Measurements from ENCODE around the gene IGF2BP3.

Gene IGF2BP3

DNA sequence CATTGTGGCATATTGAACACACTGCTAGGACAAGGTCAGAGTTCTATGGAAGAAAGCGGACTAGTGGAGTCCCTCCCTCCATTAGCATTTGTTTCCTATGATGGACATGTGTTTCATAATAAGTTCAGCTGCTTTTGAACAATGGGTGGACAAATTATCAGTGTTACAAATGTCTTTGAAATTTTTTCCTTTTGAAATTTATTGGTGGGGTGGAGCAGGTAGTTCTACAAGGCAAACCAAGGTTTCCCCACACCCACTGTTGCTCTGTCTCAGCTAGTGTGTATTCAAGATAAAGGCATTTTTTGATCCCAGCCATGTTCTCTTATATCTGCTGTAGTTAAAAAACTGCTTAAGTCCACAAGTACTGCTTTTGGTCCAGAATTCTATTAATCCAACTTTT, 91.3 kb downstream of the IGF2BP3 start:
- Histone ChIP-seq H3K36me3 (no peaks in the 10 kb centered on the region), H3K4me1 (ENCODE audit: control insufficient read depth in 1 of 2, insufficient read depth in 1 of 2, low read depth in 1 of 2, low read length in 1 of 2) (no peaks in the 10 kb centered on the region), H3K27me3 (no peaks in the 10 kb centered on the region), H3K4me3 (ENCODE audit: low read depth in 1 of 2, low read length in 1 of 2) (no peak overlapping the region), H3K27ac (no peak overlapping the region), H3K9me3 (no peaks in the 10 kb centered on the region)
- TF ChIP-seq, protein P1, sequence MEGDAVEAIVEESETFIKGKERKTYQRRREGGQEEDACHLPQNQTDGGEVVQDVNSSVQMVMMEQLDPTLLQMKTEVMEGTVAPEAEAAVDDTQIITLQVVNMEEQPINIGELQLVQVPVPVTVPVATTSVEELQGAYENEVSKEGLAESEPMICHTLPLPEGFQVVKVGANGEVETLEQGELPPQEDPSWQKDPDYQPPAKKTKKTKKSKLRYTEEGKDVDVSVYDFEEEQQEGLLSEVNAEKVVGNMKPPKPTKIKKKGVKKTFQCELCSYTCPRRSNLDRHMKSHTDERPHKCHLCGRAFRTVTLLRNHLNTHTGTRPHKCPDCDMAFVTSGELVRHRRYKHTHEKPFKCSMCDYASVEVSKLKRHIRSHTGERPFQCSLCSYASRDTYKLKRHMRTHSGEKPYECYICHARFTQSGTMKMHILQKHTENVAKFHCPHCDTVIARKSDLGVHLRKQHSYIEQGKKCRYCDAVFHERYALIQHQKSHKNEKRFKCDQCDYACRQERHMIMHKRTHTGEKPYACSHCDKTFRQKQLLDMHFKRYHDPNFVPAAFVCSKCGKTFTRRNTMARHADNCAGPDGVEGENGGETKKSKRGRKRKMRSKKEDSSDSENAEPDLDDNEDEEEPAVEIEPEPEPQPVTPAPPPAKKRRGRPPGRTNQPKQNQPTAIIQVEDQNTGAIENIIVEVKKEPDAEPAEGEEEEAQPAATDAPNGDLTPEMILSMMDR (IDR thresholded peaks at IDR 0.05), result no peak

DNA sequence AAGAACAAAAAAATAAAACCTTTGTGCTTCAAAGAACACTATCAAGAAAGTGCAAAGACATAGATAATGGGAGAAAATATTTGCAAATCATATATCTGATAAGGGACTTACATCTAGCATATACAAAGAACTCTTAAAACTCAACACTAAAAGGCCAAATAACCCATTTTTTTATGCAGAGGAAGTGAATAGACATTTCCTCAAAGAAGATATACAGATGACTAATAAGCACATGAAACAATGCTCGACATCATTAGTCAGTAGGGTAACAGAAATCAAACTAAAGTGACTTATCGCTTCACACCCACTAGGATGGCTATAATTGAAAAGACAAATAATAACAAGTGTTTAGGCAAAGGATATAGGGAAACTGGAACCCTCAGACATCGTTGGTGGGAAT, 93.2 kb downstream of the IGF2BP3 start:
- TF ChIP-seq, protein P1 (IDR thresholded peaks at IDR 0.05), result no peak
- Histone ChIP-seq H3K27me3 (no peaks in the 10 kb centered on the region), H3K4me3 (ENCODE audit: low read depth in 1 of 2, low read length in 1 of 2) (no peak overlapping the region), H3K36me3 (no peaks in the 10 kb centered on the region), H3K4me1 (ENCODE audit: control insufficient read depth in 1 of 2, insufficient read depth in 1 of 2, low read depth in 1 of 2, low read length in 1 of 2) (no peaks in the 10 kb centered on the region), H3K27ac (no peak overlapping the region), H3K9me3 (no peaks in the 10 kb centered on the region)

DNA sequence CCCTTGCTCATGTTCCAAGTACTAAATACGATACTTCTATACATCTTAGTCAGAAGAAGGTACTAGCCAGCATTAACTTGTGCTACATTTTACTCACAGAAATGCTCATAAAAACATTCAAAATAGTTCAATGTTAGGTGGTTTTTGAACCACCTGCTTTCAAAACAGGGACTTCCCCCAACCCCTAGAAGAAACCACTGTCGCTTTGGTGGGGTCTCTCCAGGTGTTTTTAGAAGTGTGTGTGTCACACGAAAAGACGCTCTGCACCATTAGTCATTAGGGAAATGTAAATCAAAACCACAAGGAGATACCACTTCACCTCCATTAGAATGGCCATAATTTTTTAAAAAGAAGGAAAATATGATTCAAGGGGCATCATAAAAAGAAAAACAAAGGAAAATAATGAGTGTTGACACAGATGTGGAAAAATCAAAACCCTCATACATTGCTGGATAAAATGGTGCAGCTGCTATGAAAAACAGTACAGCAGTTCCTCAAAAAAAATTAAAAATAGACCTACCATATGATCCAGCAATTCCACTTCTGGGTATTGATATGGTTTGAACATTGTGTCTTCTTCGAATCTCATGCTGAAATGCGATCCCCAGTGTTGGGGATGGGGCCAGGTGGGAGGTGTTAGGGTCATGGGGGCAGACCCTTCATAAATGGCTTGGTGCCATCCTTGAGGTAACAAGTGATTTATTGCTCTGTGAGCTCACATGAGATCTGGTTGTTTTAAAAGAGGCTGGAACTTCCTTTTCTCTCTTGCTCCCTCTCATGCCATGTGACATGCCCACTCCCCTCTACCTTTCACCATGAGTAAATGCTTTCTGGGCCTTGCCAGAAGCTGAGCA, 96.9 kb downstream of the IGF2BP3 start:
- Histone ChIP-seq H3K4me1 (ENCODE audit: control insufficient read depth in 1 of 2, insufficient read depth in 1 of 2, low read depth in 1 of 2, low read length in 1 of 2) (no peaks in the 10 kb centered on the region), H3K36me3 (no peaks in the 10 kb centered on the region), H3K27me3 (no peaks in the 10 kb centered on the region), H3K9me3 (no peaks in the 10 kb centered on the region), H3K4me3 (ENCODE audit: low read depth in 1 of 2, low read length in 1 of 2) (no peak overlapping the region), H3K27ac (no peak overlapping the region)
- TF ChIP-seq, protein P1 (IDR thresholded peaks at IDR 0.05), result no peak

DNA sequence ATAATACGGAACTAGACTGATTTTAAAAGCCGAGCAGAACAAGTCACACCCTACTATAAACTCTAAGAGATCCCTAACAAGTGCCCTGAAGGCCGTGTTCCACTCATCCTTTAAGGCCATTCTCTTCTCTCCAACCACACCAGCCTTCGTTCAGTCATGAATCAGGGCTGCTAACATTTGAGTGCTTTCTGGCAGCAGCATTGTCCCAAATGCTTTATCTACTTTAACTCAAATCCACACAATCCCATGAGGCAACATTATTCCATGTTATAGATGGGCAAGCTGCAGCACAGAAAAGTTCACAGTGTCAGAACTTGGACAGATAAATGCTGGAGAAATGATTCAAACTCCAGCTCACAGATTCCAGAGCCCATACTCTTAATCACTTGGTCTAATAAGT, 97.7 kb downstream of the IGF2BP3 start:
- Histone ChIP-seq H3K27ac (no peak overlapping the region), H3K4me3 (ENCODE audit: low read depth in 1 of 2, low read length in 1 of 2) (no peak overlapping the region)

DNA sequence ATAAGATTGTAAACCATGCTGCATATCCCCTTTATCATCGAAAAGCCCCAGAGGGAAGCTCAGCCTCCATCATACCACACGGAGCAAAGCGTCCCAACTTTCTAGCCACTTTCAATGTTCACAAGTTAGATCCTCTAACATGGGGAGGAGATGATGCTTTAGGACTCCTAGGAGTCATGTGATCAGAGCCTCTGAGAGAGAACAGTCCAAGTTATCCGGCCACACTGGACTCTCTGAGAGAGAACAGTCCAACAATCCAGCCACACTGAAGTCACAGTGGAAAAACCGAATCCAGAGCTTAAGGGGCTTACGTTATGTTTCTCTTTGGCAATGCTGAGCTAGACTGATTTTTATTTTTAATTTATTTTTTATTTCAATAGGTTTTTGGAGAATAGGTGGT, 98.6 kb downstream of the IGF2BP3 start:
- Histone ChIP-seq H3K9me3 (no peaks in the 10 kb centered on the region), H3K4me3 (ENCODE audit: low read depth in 1 of 2, low read length in 1 of 2) (no peak overlapping the region), H3K4me1 (ENCODE audit: control insufficient read depth in 1 of 2, insufficient read depth in 1 of 2, low read depth in 1 of 2, low read length in 1 of 2) (no peaks in the 10 kb centered on the region), H3K36me3 (no peaks in the 10 kb centered on the region), H3K27ac (no peak overlapping the region), H3K27me3 (no peaks in the 10 kb centered on the region)
- TF ChIP-seq, protein P1 (IDR thresholded peaks at IDR 0.05), result no peak

More for the DNA sequence above, 97.7 kb downstream of the IGF2BP3 start:
- H3K4me1 ChIP-seq (ENCODE audit: control insufficient read depth in 1 of 2, insufficient read depth in 1 of 2, low read depth in 1 of 2, low read length in 1 of 2), result no peaks in the 10 kb centered on the region
- no peaks in the 10 kb centered on the region for H3K27me3 ChIP-seq
- H3K36me3 ChIP-seq, result no peaks in the 10 kb centered on the region
- H3K9me3 ChIP-seq, result no peaks in the 10 kb centered on the region
- TF ChIP-seq, protein P1 (IDR thresholded peaks at IDR 0.05), result no peak

Measured in neutrophil (primary cell).